PC-3 (cell line): ENCODE results near the gene TMEM11. TPM values are rescaled to one million over a fixed set of nuclear protein-coding genes. Genes with fewer than 3 reads are reported as not detected.

Experiments
- ATAC-seq: fragments of 200-7000 bp; cut with Tn5 transposase; 2 replicates; pipeline ENCODE4 v1.9.1; 2020; ENCODE audit warnings: mild to moderate bottlenecking, moderate library complexity
- BruUV-seq: library from RNA; stranded (reverse); fragments of 400-500 nt; replicated peaks from 2 replicates; lab custom pipeline; 2021; lab: Mats Ljungman, UMichigan
- CTCF ChIA-PET: fragments of 300-600 bp; sonication (Branson Sonifier 250); formaldehyde crosslinking; loops from one replicate; lab custom pipeline; 2022; ENCODE audit warnings: antibody characterized with exemption; lab: Charles Lee
- POLR2A ChIA-PET: fragments of 300-600 bp; sonication (Branson Sonifier 250); formaldehyde crosslinking; loops from one replicate; lab custom pipeline; 2022; ENCODE audit warnings: antibody characterized with exemption; ENCODE audit not compliant: unreplicated experiment; lab: Charles Lee
- DNase-seq: peaks from one replicate; pipeline ENCODE4 v3.0.0-alpha.2; 2015
- H2AFZ ChIP-seq: fragments of 300-600 bp; sonication (generic); 2 replicates; pipeline ENCODE4 v1.6.0; 2016; ENCODE audit warnings: antibody characterized with exemption, low read length
- H3F3A ChIP-seq: fragments of 300-600 bp; sonication (generic); one replicate; pipeline ENCODE4 v1.6.0; 2017; ENCODE audit warnings: antibody characterized with exemption, low read length, control low read depth, mild to moderate bottlenecking; ENCODE audit not compliant: unreplicated experiment
- H3K27ac ChIP-seq: fragments of 300-600 bp; sonication (generic); 2 replicates; pipeline ENCODE4 v1.5.1; 2016; ENCODE audit warnings: mild to moderate bottlenecking, low read length
- H3K27me3 ChIP-seq: fragments of 300-600 bp; sonication (generic); 2 replicates; pipeline ENCODE4 v1.6.1; 2016; ENCODE audit warnings: low read length, mixed read lengths
- H3K36me3 ChIP-seq: fragments of 300-600 bp; sonication (generic); 2 replicates; pipeline ENCODE4 v1.6.1; 2016; ENCODE audit warnings: low read depth, mixed run types, low read length, mixed read lengths
- H3K4me1 ChIP-seq: fragments of 300-600 bp; sonication (generic); 2 replicates; pipeline ENCODE4 v1.5.1; 2016; ENCODE audit warnings: low read length; ENCODE audit not compliant: insufficient read depth
- H3K4me2 ChIP-seq: fragments of 300-600 bp; sonication (generic); 2 replicates; pipeline ENCODE4 v1.6.0; 2016; ENCODE audit warnings: low read length
- H3K4me3 ChIP-seq: fragments of 300-600 bp; sonication (generic); 2 replicates; pipeline ENCODE4 v1.5.1; 2016; ENCODE audit warnings: mild to moderate bottlenecking, low read length, mixed read lengths
- H3K79me2 ChIP-seq: fragments of 300-600 bp; sonication (generic); 2 replicates; pipeline ENCODE4 v1.6.1; 2017; ENCODE audit warnings: low read length, mixed read lengths
- H3K9ac ChIP-seq: fragments of 300-600 bp; sonication (generic); 2 replicates; pipeline ENCODE4 v1.6.0; 2016; ENCODE audit warnings: mild to moderate bottlenecking, low read length
- H3K9me2 ChIP-seq: fragments of 300-600 bp; sonication (generic); replicated peaks from 2 replicates; pipeline ENCODE4 v1.6.1; 2016; ENCODE audit warnings: mixed run types, low read length, mixed read lengths
- H3K9me3 ChIP-seq: fragments of 300-600 bp; sonication (generic); 2 replicates; pipeline ENCODE4 v1.6.1; 2016; ENCODE audit warnings: low read length, mixed read lengths
- H4K20me1 ChIP-seq: fragments of 300-600 bp; sonication (generic); 2 replicates; pipeline ENCODE4 v1.6.1; 2016; ENCODE audit warnings: low read length, mixed read lengths
- EZH2 ChIP-seq: fragments of 300-600 bp; sonication (generic); IDR thresholded peaks from one replicate; pipeline ENCODE4 v1.6.1; 2017; ENCODE audit warnings: antibody characterized with exemption, mild to moderate bottlenecking, low read length; ENCODE audit not compliant: unreplicated experiment
- EZH2phosphoT487 ChIP-seq: fragments of 300-600 bp; sonication (generic); IDR thresholded peaks from 2 replicates; pipeline ENCODE4 v1.6.1; 2018; ENCODE audit warnings: mild to moderate bottlenecking, antibody characterized with exemption, low read length, borderline replicate concordance
- intact Hi-C: fragments of 100-400 bp; cut with micrococcal nuclease; formaldehyde crosslinking; loops from 2 replicates; pipeline ENCODE4 v1.9.0; 2023
- total RNA-seq: library from RNA; depleted of rRNA; stranded (reverse); fragments of >200 nt; gene quantifications from 2 replicates; pipeline ENCODE4 v1.2.3, GENCODE V29; 2014
- TF ChIP-seq, protein P1 (sequence below): fragments of 300-600 bp; sonication (generic); conservative IDR thresholded peaks from 2 replicates; pipeline ENCODE4 v1.5.1; 2017; ENCODE audit warnings: antibody characterized with exemption, low read depth, mild to moderate bottlenecking, low read length

Gene TMEM11
- total RNA-seq, 1 experiment from 2014 or later: 70.8 TPM

DNA sequence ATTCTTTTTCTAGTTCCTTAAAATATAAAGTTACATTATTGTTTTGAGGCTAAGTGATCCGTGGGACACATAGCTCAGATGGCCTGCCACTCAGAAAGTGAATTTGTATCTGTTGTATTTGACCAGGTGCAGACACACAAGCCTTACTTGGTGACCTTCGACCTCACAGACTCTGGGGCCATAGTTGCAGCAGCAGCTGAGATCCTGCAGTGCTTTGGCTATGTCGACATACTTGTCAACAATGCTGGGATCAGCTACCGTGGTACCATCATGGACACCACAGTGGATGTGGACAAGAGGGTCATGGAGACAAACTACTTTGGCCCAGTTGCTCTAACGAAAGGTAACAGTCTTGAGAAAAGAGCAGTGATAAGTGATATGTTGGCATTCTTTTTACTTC lies 30.5 kb downstream of the TMEM11 start:
- BruUV-seq: no TSS peak
- CTCF ChIA-PET: no interaction called here

DNA sequence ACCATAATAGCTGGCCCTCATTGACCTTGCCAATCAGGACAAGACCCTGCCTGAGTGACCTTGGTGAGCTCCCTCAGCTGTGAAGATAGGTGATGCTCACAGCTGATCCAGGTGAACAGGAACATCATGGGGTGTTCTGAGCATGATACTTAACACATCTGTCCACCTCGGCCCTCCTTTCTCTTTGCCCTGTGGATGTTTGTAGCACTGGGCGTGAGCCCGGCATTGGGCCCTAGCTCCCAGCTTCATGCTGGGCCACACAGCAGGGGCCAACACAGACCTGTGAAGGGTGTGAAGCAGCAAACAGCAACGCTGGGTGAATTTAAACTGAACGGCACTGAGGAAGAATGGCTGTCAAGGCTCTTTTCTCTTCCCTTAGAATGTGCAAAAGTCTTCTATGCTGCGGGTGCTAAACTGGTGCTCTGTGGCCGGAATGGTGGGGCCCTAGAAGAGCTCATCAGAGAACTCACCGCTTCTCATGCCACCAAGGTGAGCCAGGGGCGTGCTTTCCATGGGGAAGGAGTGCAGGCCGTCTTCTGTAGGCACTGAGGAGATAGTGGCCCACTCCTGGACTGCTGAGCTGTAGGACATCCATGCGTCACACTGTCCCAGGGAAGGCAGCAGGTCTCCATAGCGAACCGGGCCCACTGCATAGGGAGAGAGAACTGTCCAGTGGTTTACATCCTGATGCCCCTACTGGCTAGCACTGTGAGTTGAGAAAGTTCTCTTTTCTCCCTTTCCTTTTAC lies 35.9 kb downstream of the TMEM11 start:
- ChIA-PET CTCF (no interaction called here), POLR2A (interaction anchor here (0.5 kb wide), 1 partner anchor 1171 kb away, joined by 3 read pairs; no protein-coding TSS in a partner anchor)
- H2AFZ ChIP-seq: no peak overlapping the region
- ATAC-seq (no peak), DNase-seq (no peak)
- no peaks in the 10 kb centered on the region for H4K20me1 ChIP-seq
- BruUV-seq: no TSS peak
- H3K9me3 ChIP-seq: no peaks in the 10 kb centered on the region
- H3K4me1 ChIP-seq: no peaks in the 10 kb centered on the region
- TF ChIP-seq EZH2phosphoT487: no peak
- TF ChIP-seq, protein P1, sequence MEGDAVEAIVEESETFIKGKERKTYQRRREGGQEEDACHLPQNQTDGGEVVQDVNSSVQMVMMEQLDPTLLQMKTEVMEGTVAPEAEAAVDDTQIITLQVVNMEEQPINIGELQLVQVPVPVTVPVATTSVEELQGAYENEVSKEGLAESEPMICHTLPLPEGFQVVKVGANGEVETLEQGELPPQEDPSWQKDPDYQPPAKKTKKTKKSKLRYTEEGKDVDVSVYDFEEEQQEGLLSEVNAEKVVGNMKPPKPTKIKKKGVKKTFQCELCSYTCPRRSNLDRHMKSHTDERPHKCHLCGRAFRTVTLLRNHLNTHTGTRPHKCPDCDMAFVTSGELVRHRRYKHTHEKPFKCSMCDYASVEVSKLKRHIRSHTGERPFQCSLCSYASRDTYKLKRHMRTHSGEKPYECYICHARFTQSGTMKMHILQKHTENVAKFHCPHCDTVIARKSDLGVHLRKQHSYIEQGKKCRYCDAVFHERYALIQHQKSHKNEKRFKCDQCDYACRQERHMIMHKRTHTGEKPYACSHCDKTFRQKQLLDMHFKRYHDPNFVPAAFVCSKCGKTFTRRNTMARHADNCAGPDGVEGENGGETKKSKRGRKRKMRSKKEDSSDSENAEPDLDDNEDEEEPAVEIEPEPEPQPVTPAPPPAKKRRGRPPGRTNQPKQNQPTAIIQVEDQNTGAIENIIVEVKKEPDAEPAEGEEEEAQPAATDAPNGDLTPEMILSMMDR: no peak
- TF ChIP-seq EZH2: no peak
- H3K4me2 ChIP-seq: no peak overlapping the region
- H3K27ac ChIP-seq: no peak overlapping the region
- no peaks in the 10 kb centered on the region for H3K27me3 ChIP-seq
- peaks cover 10% of the 10 kb centered on the region for H3K36me3 ChIP-seq
- intact Hi-C loops: no loop called here
- H3K9ac ChIP-seq: no peak overlapping the region
- no peaks in the 10 kb centered on the region for H3K79me2 ChIP-seq
- no peak overlapping the region for H3K4me3 ChIP-seq
- H3K9me2 ChIP-seq: no peaks in the 10 kb centered on the region
- H3F3A ChIP-seq: no peaks in the 10 kb centered on the region

More for the DNA sequence above, 30.5 kb downstream of the TMEM11 start:
- Histone ChIP-seq H3K9me3 (no peaks in the 10 kb centered on the region), H3K27ac (no peak overlapping the region), H3F3A (no peaks in the 10 kb centered on the region), H3K27me3 (no peaks in the 10 kb centered on the region), H3K9ac (no peak overlapping the region), H4K20me1 (no peaks in the 10 kb centered on the region), H2AFZ (no peak overlapping the region), H3K4me2 (no peak overlapping the region), H3K4me1 (no peaks in the 10 kb centered on the region), H3K36me3 (peaks cover 11% of the 10 kb centered on the region; the same call in 1 of the 2 replicates), H3K4me3 (no peak overlapping the region), H3K9me2 (no peaks in the 10 kb centered on the region), H3K79me2 (no peaks in the 10 kb centered on the region)
- POLR2A ChIA-PET: no interaction called here
- TF ChIP-seq EZH2: no peak
- TF ChIP-seq, protein P1: no peak
- TF ChIP-seq EZH2phosphoT487: no peak
- intact Hi-C loops: no loop called here
- ATAC-seq: no peak
- no peak for DNase-seq

DNA sequence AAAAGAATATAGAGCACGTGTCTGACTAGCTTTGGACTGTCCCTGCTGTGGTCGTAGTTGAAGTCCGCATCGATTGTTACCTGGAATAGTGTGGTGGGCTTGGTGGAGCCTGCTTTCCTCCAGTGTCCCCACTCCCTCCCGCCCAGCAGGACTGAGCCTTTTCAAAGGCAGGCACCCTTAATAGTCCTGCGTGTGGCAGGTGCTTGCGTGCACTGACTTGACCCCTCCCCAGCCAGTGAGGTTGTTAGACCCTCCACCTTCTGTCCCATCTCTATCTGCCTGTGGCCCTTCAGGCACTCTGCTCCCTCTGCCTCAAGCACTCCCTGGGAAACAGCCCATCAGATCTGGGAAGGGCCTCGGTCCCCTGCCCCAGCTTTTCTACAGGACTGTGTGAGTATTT lies 36.6 kb downstream of the TMEM11 start:
- POLR2A ChIA-PET: no interaction called here

More for the DNA sequence above, 36.6 kb downstream of the TMEM11 start:
- H3K4me2 ChIP-seq: no peak overlapping the region
- no peak overlapping the region for H3K4me3 ChIP-seq
- H3K9me3 ChIP-seq: no peaks in the 10 kb centered on the region
- H3K4me1 ChIP-seq: no peaks in the 10 kb centered on the region
- no peak for TF ChIP-seq EZH2phosphoT487
- TF ChIP-seq EZH2: no peak
- TF ChIP-seq, protein P1: no peak
- no peak for ATAC-seq
- no peak for DNase-seq
- H3K9ac ChIP-seq: no peak overlapping the region
- intact Hi-C loops: no loop called here
- H2AFZ ChIP-seq: no peak overlapping the region
- no peaks in the 10 kb centered on the region for H3K79me2 ChIP-seq
- H3K9me2 ChIP-seq: no peaks in the 10 kb centered on the region
- no peaks in the 10 kb centered on the region for H4K20me1 ChIP-seq
- H3F3A ChIP-seq: no peaks in the 10 kb centered on the region
- CTCF ChIA-PET: no interaction called here
- no peaks in the 10 kb centered on the region for H3K27me3 ChIP-seq
- no TSS peak for BruUV-seq
- H3K27ac ChIP-seq: no peak overlapping the region
- peaks cover 12% of the 10 kb centered on the region for H3K36me3 ChIP-seq
